ENCODE data around the gene FANCF.

The FANCF gene

GRCh38 chr11:22582151-22582410, 43.5 kb downstream of the FANCF start:
- no peak for DNase-seq
- H3K9me3 ChIP-seq (ENCODE audit: severe bottlenecking) = no peaks in the 10 kb centered on the region

GRCh38 chr11:22581354-22582150, 44.1 kb downstream of the FANCF start:
- H3K36me3 ChIP-seq = no peaks in the 10 kb centered on the region
- H3K9me3 ChIP-seq (ENCODE audit: severe bottlenecking) = no peaks in the 10 kb centered on the region
- DNase-seq = no peak
- no peaks in the 10 kb centered on the region for H3K27me3 ChIP-seq (ENCODE audit: insufficient read depth, low read depth, severe bottlenecking)
- H3K27ac ChIP-seq = no peak overlapping the region
- no peak overlapping the region for H3K4me3 ChIP-seq (ENCODE audit: low read depth, low read length)
- TF ChIP-seq CTCF (IDR thresholded peaks at IDR 0.05; ENCODE audit: low read depth, low read length) = no peak

More at GRCh38 chr11:22582151-22582410, 43.5 kb downstream of the FANCF start:
- Histone ChIP-seq H3K36me3 (no peaks in the 10 kb centered on the region), H3K27ac (no peak overlapping the region), H3K27me3 (ENCODE audit: insufficient read depth, low read depth, severe bottlenecking) (no peaks in the 10 kb centered on the region), H3K4me3 (ENCODE audit: low read depth, low read length) (no peak overlapping the region)
- TF ChIP-seq CTCF (IDR thresholded peaks at IDR 0.05; ENCODE audit: low read depth, low read length) = no peak

DNA sequence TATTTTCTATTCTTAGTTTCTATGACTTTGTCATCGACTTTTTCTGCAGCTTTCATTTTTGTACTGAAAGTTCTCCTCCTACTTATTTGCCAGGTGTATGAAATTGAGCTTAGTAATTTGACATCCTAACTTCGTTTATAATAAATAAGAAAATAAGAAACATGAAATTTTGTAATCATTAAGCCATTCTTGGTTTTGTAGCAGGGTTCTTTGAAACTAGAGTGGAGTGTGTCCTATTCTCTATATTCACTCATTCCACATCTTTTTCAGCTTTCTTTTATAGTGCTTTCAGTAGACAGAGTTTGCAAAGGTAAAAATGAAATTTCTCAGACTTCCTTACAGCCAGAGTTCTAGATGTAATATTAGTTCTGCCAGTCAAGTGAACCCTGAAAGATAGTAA, 47.8 kb downstream of the FANCF start:
- Histone ChIP-seq H3K9me3 (ENCODE audit: severe bottlenecking) (no peaks in the 10 kb centered on the region), H3K36me3 (no peaks in the 10 kb centered on the region), H3K27me3 (ENCODE audit: insufficient read depth, low read depth, severe bottlenecking) (no peaks in the 10 kb centered on the region), H3K4me3 (ENCODE audit: low read depth, low read length) (no peak overlapping the region), H3K27ac (no peak overlapping the region)
- no peak for TF ChIP-seq CTCF (IDR thresholded peaks at IDR 0.05; ENCODE audit: low read depth, low read length)
- no peak for DNase-seq

Measured in WERI-Rb-1 (cell line).